HL-60/S4 treated with phorbol 12-myristate 13-acetate at 8.2 ng/mL for 4 days and 3 days (cell line): ENCODE results near the gene HSPA4.
"Not testable (repeated sequence)": the region's sequence is repeated elsewhere in the genome, so short reads cannot be mapped to it uniquely, and the experiment has no call there.

Source experiments
- in situ Hi-C: fragments of 300-500 bp; cut with MboI; formaldehyde crosslinking; loops from 2 replicates; pipeline ENCODE4 v1.15.0; 2022; ENCODE audit warnings: low sequenced_read_pairs

Gene HSPA4

DNA sequence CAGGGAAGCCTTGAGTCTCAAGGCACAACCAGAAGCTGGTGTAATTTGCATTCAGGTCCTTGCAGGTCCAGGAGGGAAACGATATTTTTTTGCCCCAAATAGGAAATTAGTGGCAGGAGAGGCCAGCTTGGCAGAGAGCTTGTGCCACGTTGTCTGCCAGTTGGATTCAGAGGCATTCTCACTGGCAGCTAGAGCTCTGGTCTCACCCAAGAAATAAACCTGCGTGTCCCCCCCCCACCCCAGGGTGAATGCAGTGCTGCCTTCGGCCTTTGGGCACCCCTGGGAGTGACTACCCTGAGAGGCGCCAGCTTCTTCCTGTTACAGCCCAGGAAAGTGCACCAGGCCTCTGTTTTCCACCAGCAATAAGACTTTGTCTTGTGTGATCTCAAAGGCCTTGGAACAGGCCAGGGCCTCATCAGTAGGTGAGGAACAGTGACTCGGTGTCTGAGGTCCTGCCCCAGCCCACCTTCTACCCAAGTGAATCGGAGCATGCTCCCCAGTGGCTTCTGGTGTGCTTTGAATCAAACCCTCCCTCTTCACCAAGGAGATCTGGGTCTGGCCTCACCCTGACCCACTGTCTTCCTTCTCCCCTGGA is 68.4 kb downstream of the HSPA4 start:
- in situ Hi-C loops = loop anchor here (25.0 kb wide), 1 partner anchor 342 kb away; no protein-coding TSS in a partner anchor

GRCh38 chr5:133121080-133121479 is 69.3 kb downstream of the HSPA4 start:
- in situ Hi-C loops = loop anchor here (25.0 kb wide), 1 partner anchor 341 kb away; no protein-coding TSS in a partner anchor

DNA sequence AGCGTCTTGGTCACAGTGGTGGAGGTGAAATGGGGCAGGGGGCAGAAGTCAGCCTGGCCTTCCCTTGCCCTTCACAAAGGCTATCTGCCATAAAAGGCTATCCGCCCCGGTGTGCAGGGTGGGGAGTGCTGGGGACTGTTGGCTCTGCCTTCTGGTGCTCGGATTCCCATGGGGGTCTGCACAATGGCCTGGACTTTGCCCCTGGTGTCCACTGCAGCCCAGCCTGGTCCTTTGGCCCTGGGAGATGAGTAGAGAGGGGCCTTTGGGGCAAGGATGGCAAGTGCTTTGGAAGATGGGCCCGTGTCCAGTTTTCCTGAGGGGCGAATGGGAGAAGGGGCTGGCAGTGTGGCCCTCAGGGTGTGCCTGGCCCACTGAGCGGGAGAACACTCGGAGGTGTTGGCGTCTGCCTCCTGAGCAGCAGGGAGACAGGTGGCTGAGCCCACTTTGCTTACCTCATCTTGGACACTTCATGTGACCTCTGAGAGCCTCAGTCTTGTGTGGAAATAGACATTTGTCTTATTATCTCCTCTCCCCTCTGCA is 69.9 kb downstream of the HSPA4 start:
- in situ Hi-C loops = loop anchor here (25.0 kb wide), 1 partner anchor 341 kb away; no protein-coding TSS in a partner anchor

DNA sequence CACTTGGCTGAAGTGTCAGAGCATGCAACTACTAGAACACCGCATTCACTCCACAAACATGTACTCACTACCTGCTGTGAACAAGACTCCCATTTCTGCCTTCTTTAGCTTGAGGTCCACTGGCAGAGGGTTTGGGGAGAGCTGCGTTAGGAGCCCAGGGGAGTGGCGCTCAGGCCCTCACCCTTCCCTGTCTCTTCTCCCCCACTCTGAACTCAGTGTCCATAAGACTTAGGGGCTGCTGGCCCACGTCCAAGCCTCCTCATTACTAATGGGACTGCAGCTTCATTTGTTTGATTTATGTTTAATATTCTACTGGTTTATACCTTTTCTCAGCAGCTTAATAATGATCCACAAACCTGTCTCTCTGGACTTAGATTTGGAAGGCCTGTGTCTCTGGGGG is 70.9 kb downstream of the HSPA4 start:
- in situ Hi-C loops = loop anchor here (25.0 kb wide), 1 partner anchor 340 kb away; no protein-coding TSS in a partner anchor

- in situ Hi-C loops = loop anchor here (25.0 kb wide), 1 partner anchor 339 kb away; no protein-coding TSS in a partner anchor
Observed at GRCh38 chr5:133123297-133123696, 71.5 kb downstream of the HSPA4 start.

- in situ Hi-C loops = loop anchor here (25.0 kb wide), 1 partner anchor 337 kb away; no protein-coding TSS in a partner anchor
Observed at GRCh38 chr5:133124891-133125290, 73.1 kb downstream of the HSPA4 start.

- in situ Hi-C loops = no loop called here
Observed at GRCh38 chr5:133128066-133128465, 76.3 kb downstream of the HSPA4 start.

- in situ Hi-C loops = no loop called here
Observed at GRCh38 chr5:133129289-133129688, 77.5 kb downstream of the HSPA4 start.

- in situ Hi-C loops = no loop called here
Observed at GRCh38 chr5:133129950-133130349, 78.1 kb downstream of the HSPA4 start.

DNA sequence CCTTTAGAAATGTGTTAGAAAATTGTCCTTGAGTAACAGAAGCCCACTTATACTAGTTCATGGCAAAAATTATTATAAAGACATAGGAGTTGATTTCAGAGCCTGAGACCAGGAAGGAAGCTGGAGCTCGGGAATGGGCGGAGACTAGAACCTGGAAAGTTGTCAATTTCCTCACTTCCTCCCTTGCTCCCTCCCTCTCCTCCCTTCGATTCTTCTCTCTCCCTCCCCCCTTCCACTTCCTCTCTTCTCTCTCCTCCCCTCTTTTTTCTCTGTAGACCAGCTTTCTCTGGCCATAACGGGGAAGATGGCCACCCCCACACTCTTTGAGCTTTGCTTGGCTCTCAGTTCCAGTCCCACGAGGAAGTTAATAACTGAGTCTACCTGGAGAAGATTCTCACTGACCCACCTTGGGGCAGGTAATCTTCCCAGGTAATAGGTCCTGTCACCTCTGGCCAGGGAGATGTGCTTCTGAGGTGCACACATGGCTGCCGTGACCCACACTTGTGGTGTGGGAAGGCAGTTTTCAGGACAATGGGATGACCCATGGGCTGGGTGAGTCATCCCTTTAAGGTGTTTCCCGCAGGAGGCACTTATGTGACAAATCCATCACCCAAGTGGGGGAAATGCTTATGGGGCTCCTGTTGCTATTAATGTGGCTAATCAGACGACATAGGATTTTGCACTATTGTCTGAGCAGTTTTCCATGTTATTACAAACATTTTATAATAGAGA is 78.7 kb downstream of the HSPA4 start:
- in situ Hi-C loops = no loop called here

DNA sequence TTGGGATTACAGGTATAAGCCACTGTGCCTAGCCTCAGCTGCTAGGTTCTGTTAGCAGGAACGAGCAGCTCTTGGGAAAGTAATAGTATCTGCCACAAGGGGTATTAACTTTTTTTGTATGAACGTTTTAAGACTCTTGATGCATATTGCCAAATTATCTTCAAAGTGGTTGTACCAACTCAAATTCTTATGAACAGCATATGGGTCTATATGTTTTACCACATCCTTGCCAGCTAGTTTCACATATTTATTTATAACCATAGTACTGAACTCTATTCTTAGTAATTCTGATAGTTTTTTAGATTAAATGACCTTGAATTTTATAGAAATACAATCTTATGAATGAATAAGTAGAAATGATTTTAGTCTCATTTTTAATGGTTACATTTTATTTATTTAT is 80.9 kb downstream of the HSPA4 start:
- in situ Hi-C loops = no loop called here

- in situ Hi-C loops = not testable (repeated sequence)
Observed at GRCh38 chr5:133133241-133133640, 81.4 kb downstream of the HSPA4 start.

DNA sequence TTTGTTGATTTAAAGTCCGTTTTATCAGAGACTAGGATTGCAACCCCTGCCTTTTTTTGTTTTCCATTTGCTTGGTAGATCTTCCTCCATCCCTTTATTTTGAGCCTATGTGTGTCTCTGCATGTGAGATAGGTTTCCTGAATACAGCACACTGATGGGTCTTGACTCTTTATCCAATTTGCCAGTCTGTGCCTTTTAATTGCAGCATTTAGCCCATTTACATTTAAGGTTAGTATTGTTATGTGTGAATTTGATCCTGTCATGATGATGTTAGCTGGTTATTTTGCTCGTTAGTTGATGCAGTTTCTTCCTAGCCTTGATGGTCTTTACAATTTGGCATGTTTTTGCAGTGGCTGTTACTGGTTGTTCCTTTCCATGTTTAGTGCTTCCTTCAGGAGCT is 85.1 kb downstream of the HSPA4 start:
- in situ Hi-C loops = not testable (repeated sequence)

DNA sequence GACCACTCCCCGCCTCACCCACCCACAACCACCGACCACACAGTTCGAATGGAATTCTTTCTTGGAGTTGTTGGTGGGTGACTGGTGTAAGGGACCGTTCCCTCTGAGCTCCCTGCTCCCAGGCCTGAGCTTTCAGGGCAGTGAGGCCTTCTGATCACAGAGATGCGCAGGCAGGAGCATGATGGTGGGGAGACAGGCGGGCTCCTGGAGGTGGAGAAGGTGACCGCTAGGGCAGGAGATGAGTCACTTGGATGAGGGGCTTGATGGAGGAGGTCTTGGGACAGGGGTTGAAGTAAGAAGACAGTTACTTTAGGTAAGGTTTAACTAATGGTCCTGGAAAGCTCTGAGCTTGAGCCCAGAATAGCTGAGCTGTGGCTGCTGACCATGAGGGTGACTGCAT is 88.5 kb downstream of the HSPA4 start:
- in situ Hi-C loops = no loop called here

- in situ Hi-C loops = no loop called here
Observed at GRCh38 chr5:133141746-133142145, 89.9 kb downstream of the HSPA4 start.

GRCh38 chr5:133142782-133143181 is 91.0 kb downstream of the HSPA4 start:
- in situ Hi-C loops = no loop called here

DNA sequence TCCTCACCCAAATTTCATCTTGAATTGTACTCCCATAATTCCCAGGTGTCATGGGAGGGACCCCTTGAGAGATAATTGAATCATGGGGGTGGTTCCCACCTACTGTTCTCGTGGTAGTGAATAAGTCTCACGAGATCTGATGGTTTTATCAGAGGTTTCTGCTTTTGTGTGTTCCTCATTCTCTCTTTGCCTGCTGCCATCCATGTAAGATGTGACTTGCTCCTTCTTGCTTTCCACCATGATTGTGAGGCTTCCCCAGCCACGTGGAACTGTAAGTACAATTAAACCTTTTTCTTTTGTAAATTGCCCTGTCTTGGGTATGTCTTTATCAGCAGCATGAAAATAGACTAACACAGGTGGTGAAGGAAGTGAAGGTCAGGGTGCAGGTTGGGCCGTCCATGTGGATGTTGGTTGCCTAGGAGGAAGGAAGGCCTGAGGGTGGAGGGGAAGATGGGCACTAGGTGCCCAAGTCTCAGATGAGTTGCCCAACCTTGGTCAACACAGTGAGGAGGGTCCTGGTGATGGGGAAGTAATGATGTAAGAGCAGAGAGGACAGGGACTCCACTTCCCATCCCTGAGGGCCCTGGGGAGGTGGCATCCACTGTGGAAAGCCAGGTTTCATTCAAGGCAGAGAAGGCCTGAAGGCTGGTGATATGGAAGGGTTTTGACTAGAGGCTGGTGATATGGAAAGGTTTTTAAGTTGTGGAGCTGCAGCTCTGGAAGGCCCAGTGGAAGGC is 92.6 kb downstream of the HSPA4 start:
- in situ Hi-C loops = no loop called here

DNA sequence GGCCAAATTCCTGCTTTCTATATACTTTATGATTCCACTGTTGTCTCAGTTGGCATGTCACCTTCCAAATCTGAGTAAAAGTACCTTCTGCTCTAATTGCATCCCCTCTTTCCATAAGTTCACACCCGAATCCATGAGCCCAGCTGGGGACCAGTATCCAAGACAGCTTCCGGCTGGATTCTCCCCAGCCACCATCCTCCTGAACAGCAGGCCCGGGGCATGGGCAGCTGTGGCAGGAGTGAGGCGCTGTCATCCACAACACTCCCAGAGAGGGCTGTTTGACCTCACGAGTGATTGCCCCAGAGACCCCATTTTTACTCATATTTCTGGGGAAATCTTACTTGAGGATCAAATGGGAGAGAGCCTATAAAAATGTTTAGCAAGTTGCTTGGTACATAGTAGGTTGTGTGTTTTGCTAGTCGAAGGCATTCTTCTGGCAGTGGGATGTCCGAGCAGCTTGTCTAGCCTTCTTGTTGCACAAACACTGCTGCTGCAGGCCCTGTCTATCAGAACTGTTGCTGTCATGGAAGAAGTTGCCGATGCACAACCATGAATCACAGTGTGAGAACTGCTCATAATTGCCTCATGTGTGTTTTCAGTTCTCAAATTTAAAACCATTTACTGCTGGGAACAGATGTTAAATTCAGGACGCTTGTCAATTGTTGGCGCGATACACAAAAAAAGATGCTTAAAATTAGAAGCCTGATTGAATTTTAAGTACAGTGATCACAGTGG is 93.8 kb downstream of the HSPA4 start:
- in situ Hi-C loops = no loop called here

GRCh38 chr5:133147411-133147810 is 95.6 kb downstream of the HSPA4 start:
- in situ Hi-C loops = no loop called here

GRCh38 chr5:133147815-133148567 is 96.2 kb downstream of the HSPA4 start:
- in situ Hi-C loops = no loop called here
